ENCODE results near the gene GATC. TPM values are rescaled to one million over a fixed set of nuclear protein-coding genes. Genes with fewer than 3 reads are reported as not detected.
"Not testable (repeated sequence)": the region's sequence is repeated elsewhere in the genome, so short reads cannot be mapped to it uniquely, and the experiment has no call there.

Gene GATC
- total RNA-seq, 1 donor from 2014 or later: 33.8 TPM

DNA sequence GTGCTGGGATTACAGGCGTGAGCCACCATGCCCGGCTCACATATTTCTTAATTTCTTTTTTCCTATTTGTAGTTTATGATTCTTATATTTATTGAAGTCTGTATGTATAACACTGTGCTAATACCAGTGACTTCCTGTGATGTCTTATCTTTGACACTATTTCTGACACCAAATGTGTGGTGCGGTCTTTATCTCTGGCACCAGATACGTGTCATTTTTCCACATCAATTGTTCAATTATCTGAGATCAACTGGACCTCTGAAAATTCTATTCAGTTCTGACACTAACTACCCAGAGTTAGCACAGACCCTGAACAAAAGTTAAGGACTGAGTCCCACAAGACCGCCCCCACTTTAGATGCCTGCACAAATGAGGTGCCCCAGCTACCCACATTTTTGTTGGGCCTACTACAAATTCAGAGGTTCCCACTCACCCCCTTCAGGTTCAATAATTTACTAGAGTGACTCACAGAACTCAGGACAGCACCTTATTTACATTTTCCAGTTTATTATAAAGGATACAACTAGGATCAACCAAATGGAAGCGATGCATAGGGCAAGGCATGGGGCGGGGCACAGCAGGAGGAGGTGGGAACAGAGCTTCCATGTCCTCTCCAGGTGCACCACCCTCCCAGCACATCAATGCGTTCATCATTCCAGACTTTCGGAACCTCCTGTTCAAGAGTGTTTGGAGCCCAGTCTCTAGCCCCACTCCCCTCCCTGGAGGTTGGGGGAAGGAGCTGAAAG is 35.0 kb downstream of the GATC start:
- Mint-ChIP-seq H3K4me3 (no peak overlapping the region), H3K9me3 (no peaks in the 10 kb centered on the region), H3K27me3 (ENCODE audit: low read depth) (no peaks in the 10 kb centered on the region), H3K27ac (ENCODE audit: unreplicated experiment) (no peak overlapping the region), H3K4me1 (peaks cover 21% of the 10 kb centered on the region), H3K36me3 (ENCODE audit: low read depth) (no peaks in the 10 kb centered on the region)
- no peak for DNase-seq (ENCODE audit: low read depth, low spot score)
- TF ChIP-seq, protein P1, sequence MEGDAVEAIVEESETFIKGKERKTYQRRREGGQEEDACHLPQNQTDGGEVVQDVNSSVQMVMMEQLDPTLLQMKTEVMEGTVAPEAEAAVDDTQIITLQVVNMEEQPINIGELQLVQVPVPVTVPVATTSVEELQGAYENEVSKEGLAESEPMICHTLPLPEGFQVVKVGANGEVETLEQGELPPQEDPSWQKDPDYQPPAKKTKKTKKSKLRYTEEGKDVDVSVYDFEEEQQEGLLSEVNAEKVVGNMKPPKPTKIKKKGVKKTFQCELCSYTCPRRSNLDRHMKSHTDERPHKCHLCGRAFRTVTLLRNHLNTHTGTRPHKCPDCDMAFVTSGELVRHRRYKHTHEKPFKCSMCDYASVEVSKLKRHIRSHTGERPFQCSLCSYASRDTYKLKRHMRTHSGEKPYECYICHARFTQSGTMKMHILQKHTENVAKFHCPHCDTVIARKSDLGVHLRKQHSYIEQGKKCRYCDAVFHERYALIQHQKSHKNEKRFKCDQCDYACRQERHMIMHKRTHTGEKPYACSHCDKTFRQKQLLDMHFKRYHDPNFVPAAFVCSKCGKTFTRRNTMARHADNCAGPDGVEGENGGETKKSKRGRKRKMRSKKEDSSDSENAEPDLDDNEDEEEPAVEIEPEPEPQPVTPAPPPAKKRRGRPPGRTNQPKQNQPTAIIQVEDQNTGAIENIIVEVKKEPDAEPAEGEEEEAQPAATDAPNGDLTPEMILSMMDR (conservative IDR thresholded peaks at IDR 0.05): no peak

DNA sequence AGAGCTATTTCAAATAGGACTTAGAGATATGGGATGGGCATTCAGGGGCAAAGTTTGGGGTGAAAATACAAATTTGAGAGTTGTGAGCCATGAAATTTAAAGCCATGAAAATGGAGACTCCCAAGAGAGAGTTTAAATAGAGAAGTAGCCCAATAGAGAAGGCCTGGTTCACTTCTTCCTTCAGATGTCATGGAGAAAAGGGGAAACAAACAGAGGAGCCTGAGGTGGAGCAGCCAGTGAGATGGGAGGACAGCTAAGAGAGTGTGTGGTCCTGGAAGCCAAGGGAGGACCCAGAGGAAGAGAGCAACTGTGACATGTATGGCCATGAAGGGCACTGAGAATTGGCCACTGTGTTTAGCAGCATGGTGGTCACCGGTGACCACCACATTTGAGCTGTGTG is 37.4 kb downstream of the GATC start:
- Mint-ChIP-seq H3K4me3 (no peak overlapping the region), H3K9me3 (no peaks in the 10 kb centered on the region), H3K27me3 (ENCODE audit: low read depth) (no peaks in the 10 kb centered on the region), H3K4me1 (peaks cover 29% of the 10 kb centered on the region), H3K27ac (ENCODE audit: unreplicated experiment) (no peak overlapping the region), H3K36me3 (ENCODE audit: low read depth) (peaks cover 3% of the 10 kb centered on the region)
- no peak for DNase-seq (ENCODE audit: low read depth, low spot score)
- TF ChIP-seq, protein P1 (conservative IDR thresholded peaks at IDR 0.05): no peak

DNA sequence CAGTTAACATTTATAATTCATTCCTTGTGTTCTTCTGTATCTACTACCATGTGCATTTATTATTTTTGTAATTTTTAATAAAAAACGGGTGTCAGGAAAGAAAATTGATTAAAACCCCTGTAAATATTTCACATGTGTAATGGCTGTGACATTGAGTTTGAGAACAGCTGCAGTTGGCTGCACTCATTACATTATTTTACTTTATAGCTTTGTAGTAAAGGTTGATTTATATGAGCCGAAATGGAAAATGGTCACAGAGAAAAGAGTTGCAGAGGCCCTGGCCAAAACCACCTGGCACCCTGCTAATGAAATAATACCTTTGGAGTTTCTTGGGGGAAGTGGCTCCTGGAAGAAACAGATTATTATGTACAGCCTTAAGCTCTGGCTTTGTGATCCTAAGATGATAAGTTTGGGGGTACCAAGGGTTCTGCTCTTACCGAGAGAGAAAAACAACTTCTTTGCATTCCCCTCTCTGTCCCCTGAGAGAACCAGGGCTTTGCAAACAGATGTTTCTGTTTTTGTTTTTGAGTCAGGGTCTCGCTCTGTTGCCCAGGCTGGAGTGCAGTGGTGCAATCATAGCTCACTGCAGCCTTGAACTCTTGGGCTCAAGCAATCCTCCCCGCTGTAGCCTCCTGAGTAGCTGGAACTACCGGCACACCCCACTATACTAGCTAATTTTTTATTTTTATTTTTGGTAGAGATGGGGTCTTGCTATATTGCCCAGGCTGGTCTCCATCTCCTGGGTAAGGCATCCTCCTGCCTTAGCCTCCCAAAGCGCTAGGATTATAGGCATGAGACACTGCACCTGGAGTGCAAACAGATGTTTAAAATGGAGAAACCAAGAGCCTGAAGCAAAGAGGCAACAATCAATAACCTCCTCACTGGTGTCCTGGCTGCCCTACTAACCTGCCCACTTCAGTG is 40.0 kb downstream of the GATC start:
- H3K36me3 Mint-ChIP-seq (ENCODE audit: low read depth): peaks cover 7% of the 10 kb centered on the region
- H3K4me3 Mint-ChIP-seq: no peak overlapping the region
- TF ChIP-seq, protein P1 (conservative IDR thresholded peaks at IDR 0.05): no peak
- peaks cover 16% of the 10 kb centered on the region for H3K4me1 Mint-ChIP-seq
- H3K27me3 Mint-ChIP-seq (ENCODE audit: low read depth): no peaks in the 10 kb centered on the region
- no peaks in the 10 kb centered on the region for H3K9me3 Mint-ChIP-seq
- no peak overlapping the region for H3K27ac Mint-ChIP-seq (ENCODE audit: unreplicated experiment)
- no peak for DNase-seq (ENCODE audit: low read depth, low spot score)

DNA sequence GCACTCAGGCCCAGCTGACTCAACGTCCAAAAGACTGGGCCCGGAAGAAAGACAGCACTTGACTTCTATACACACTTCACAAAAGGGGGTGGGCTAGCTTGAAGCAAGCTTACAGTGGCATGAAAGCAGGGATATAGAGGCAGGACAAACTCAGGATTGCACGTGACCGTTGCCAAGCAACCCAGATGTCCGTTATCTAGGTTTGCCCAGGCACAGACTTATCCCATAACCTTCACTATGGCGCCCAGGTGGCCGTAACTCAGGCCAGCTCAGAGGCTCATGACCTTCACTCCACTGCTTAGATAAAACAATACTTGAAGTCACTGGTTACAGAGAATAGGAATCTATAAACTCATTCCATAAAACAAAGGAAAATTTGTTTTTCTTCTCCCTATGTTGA is 41.3 kb downstream of the GATC start:
- H3K4me1 Mint-ChIP-seq: peaks cover 16% of the 10 kb centered on the region
- H3K36me3 Mint-ChIP-seq (ENCODE audit: low read depth); DNase-seq (ENCODE audit: low read depth, low spot score); H3K27me3 Mint-ChIP-seq (ENCODE audit: low read depth); H3K9me3 Mint-ChIP-seq; H3K4me3 Mint-ChIP-seq: not testable (repeated sequence)
- H3K27ac Mint-ChIP-seq (ENCODE audit: unreplicated experiment): peak overlapping the region; percentile 78

DNA sequence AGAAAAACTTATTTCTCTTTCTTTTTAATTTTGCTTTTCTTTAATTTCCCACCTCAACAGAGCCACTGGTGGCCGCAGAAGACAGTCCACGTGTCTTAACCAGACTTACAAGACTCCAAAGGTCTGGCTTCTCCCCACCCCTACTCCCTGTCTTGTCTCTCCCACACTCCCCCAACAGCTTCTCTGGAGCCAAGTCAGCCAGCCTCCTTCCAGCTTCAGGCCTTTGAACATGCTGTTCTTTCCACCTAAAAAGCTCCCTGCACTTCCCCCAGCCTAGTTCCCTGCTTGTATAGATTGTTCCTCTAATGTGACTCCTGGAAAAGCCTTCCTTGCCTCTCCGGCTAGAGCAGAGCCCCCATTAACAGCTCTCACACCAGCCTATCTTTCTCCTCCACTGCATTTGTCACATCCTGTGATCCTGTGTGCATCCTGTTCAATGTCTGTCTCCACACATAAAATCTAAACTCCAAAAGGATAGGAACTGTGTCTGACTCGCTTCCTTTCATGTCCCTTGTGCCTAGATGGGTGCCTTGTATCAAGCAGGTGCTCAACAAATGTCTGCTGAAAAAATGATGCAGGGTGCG is 41.9 kb downstream of the GATC start:
- Mint-ChIP-seq H3K27me3 (ENCODE audit: low read depth) (no peaks in the 10 kb centered on the region), H3K4me3 (no peak overlapping the region), H3K27ac (ENCODE audit: unreplicated experiment) (peak overlapping the region; percentile 95), H3K4me1 (peaks cover 16% of the 10 kb centered on the region), H3K9me3 (no peaks in the 10 kb centered on the region), H3K36me3 (ENCODE audit: low read depth) (peaks cover 7% of the 10 kb centered on the region)
- DNase-seq (ENCODE audit: low read depth, low spot score): no peak
- TF ChIP-seq, protein P1 (conservative IDR thresholded peaks at IDR 0.05): no peak

Measured in neural crest cell (in vitro differentiated cells).